Measurements from ENCODE around the gene TRAP1. TPM values are rescaled to one million over a fixed set of nuclear protein-coding genes. Genes with fewer than 3 reads are reported as not detected.

TRAP1 gene
- total RNA-seq (2022) (232 and 244 TPM in 2 replicates), Bru-seq, nascent RNA (percentile 81 among the genes with signal in this experiment), BruChase-seq, experiment 1, labeled RNA remaining after a 6-hour chase (percentile 88 among the genes with signal in this experiment), BruChase-seq, experiment 2, labeled RNA remaining after a 2-hour chase (percentile 93 among the genes with signal in this experiment)
- long read RNA-seq, transcript TRAP1-201 (18 exons, 2,296 nt): major isoform, 388 of 453 reads
- long read RNA-seq, partial matches to known transcripts: 25 of 453 reads
- long read RNA-seq, other reads (novel, unspliced or antisense): 36 of 453 reads

GRCh38 chr16:3717235-3718018 is at the start of gene TRAP1:
TSS of gene TRAP1 (minus strand) at chr16:3717524. CDS start at chr16:3717508, 16 bp downstream.
- Mint-ChIP-seq H3K36me3 (ENCODE audit: insufficient read depth, unreplicated experiment) (peaks cover 50% of the 10 kb centered on the region), H3K4me3 (ENCODE audit: low read depth, unreplicated experiment) (peak within 1 kb of the TSS; percentile 95), H3K9me3 (ENCODE audit: low read depth, unreplicated experiment) (no peaks in the 10 kb centered on the region), H3K27me3 (ENCODE audit: unreplicated experiment) (no peaks in the 10 kb centered on the region), H3K4me1 (ENCODE audit: low read depth, unreplicated experiment) (peaks cover 38% of the 10 kb centered on the region), H3K27ac (ENCODE audit: unreplicated experiment) (peak within 1 kb of the TSS; percentile 72)
- intact Hi-C loops (cut with micrococcal nuclease; ENCODE audit: unreplicated experiment): no loop called here
- no peak for TF ChIP-seq CTCF (IDR thresholded peaks at IDR 0.05; ENCODE audit: unreplicated experiment)
- CTCF ChIA-PET: interaction anchor here (0.6 to 1.1 kb wide), 3 partner anchors 10 to 426 kb away, joined by 3 to 5 read pairs (median 4); no protein-coding TSS in a partner anchor
- peak; percentile 92 for DNase-seq
- no TSS peak for BruUV-seq (replicated peaks)

GRCh38 chr16:3766177-3766576 is 48.9 kb upstream of the TRAP1 start:
- no peak overlapping the region for H3K27ac Mint-ChIP-seq (ENCODE audit: unreplicated experiment)
- DNase-seq: no peak
- no TSS peak for BruUV-seq (replicated peaks)
- no peaks in the 10 kb centered on the region for H3K4me1 Mint-ChIP-seq (ENCODE audit: low read depth, unreplicated experiment)
- no peak overlapping the region for H3K4me3 Mint-ChIP-seq (ENCODE audit: low read depth, unreplicated experiment)
- peaks cover 66% of the 10 kb centered on the region for H3K36me3 Mint-ChIP-seq (ENCODE audit: insufficient read depth, unreplicated experiment)
- CTCF ChIA-PET: no interaction called here
- intact Hi-C loops (cut with micrococcal nuclease; ENCODE audit: unreplicated experiment): no loop called here
- no peak for TF ChIP-seq CTCF (IDR thresholded peaks at IDR 0.05; ENCODE audit: unreplicated experiment)
- no peaks in the 10 kb centered on the region for H3K9me3 Mint-ChIP-seq (ENCODE audit: low read depth, unreplicated experiment)
- H3K27me3 Mint-ChIP-seq (ENCODE audit: unreplicated experiment): no peaks in the 10 kb centered on the region

- TF ChIP-seq CTCF (IDR thresholded peaks at IDR 0.05; ENCODE audit: unreplicated experiment): no peak
- Mint-ChIP-seq H3K4me1 (ENCODE audit: low read depth, unreplicated experiment) (no peaks in the 10 kb centered on the region), H3K36me3 (ENCODE audit: insufficient read depth, unreplicated experiment) (peaks cover 62% of the 10 kb centered on the region), H3K9me3 (ENCODE audit: low read depth, unreplicated experiment) (no peaks in the 10 kb centered on the region), H3K27ac (ENCODE audit: unreplicated experiment) (no peak overlapping the region), H3K27me3 (ENCODE audit: unreplicated experiment) (no peaks in the 10 kb centered on the region), H3K4me3 (ENCODE audit: low read depth, unreplicated experiment) (no peak overlapping the region)
- DNase-seq: no peak
- intact Hi-C loops (cut with micrococcal nuclease; ENCODE audit: unreplicated experiment): no loop called here
- CTCF ChIA-PET: no interaction called here
- BruUV-seq (replicated peaks): no TSS peak
Measured at GRCh38 chr16:3764409-3764808, 47.1 kb upstream of the TRAP1 start.

GRCh38 chr16:3762107-3762750 is 44.9 kb upstream of the TRAP1 start:
- Mint-ChIP-seq H3K4me3 (ENCODE audit: low read depth, unreplicated experiment) (no peak overlapping the region), H3K9me3 (ENCODE audit: low read depth, unreplicated experiment) (no peaks in the 10 kb centered on the region), H3K4me1 (ENCODE audit: low read depth, unreplicated experiment) (no peaks in the 10 kb centered on the region), H3K36me3 (ENCODE audit: insufficient read depth, unreplicated experiment) (peaks cover 50% of the 10 kb centered on the region), H3K27me3 (ENCODE audit: unreplicated experiment) (no peaks in the 10 kb centered on the region), H3K27ac (ENCODE audit: unreplicated experiment) (no peak overlapping the region)
- DNase-seq: no peak
- BruUV-seq (replicated peaks): no TSS peak
- CTCF ChIA-PET: no interaction called here
- TF ChIP-seq CTCF (IDR thresholded peaks at IDR 0.05; ENCODE audit: unreplicated experiment): no peak
- intact Hi-C loops (cut with micrococcal nuclease; ENCODE audit: unreplicated experiment): no loop called here

Measured in Calu3 (cell line).